Endothelial cell (in vitro differentiated cells): ENCODE measurements around the gene ITFG2. TPM values are rescaled to one million over a fixed set of nuclear protein-coding genes. Genes with fewer than 3 reads are reported as not detected.

Experiments
- DNase-seq: peaks from one replicate; pipeline ENCODE4 v3.0.0; 2021; ENCODE audit warnings: low spot score
- H3K27ac Mint-ChIP-seq: one replicate; pipeline ENCODE4 v1.8.0; 2021; ENCODE audit warnings: mixed read lengths, inconsistent platforms; ENCODE audit not compliant: unreplicated experiment
- H3K27me3 Mint-ChIP-seq: one replicate; pipeline ENCODE4 v1.8.0; 2021; ENCODE audit warnings: mild to moderate bottlenecking, moderate library complexity, mixed read lengths, inconsistent platforms; ENCODE audit not compliant: unreplicated experiment
- H3K36me3 Mint-ChIP-seq: one replicate; pipeline ENCODE4 v1.8.0; 2021; ENCODE audit warnings: mild to moderate bottlenecking, low read depth, mixed read lengths, inconsistent platforms; ENCODE audit not compliant: unreplicated experiment
- H3K4me1 Mint-ChIP-seq: one replicate; pipeline ENCODE4 v1.8.0; 2021; ENCODE audit warnings: mild to moderate bottlenecking, mixed read lengths, inconsistent platforms; ENCODE audit not compliant: unreplicated experiment
- H3K4me3 Mint-ChIP-seq: one replicate; pipeline ENCODE4 v1.8.0; 2021; ENCODE audit warnings: mild to moderate bottlenecking, mixed read lengths, inconsistent platforms; ENCODE audit not compliant: unreplicated experiment
- H3K9me3 Mint-ChIP-seq: one replicate; pipeline ENCODE4 v1.8.0; 2021; ENCODE audit warnings: mixed read lengths, inconsistent platforms; ENCODE audit not compliant: unreplicated experiment
- CTCF ChIP-seq: fragments of 200-600 bp; sonication (generic); IDR thresholded peaks from one replicate; pipeline ENCODE4 v1.5.0; 2021; ENCODE audit warnings: antibody characterized with exemption; ENCODE audit not compliant: unreplicated experiment
- total RNA-seq: library from RNA; stranded (reverse); fragmentation: NEBNext Ultra II Directional; extraction: Animal tissue kit (Norgen Biotek cat#: 25700); gene quantifications from one replicate; pipeline ENCODE4 v1.2.1, GENCODE V29; 2021; ENCODE audit not compliant: unreplicated experiment

Gene ITFG2
- total RNA-seq, 1 donor from 2014 or later: 16.3 TPM

GRCh38 chr12:2800046-2800570 is 12.4 kb upstream of the ITFG2 start:
- Mint-ChIP-seq H3K4me1 (peaks cover 13% of the 10 kb centered on the region), H3K36me3 (peaks cover 55% of the 10 kb centered on the region), H3K4me3 (no peak overlapping the region), H3K27ac (no peak overlapping the region), H3K9me3 (no peaks in the 10 kb centered on the region), H3K27me3 (peaks cover 6% of the 10 kb centered on the region)
- no peak for DNase-seq
- TF ChIP-seq CTCF: no peak

- Mint-ChIP-seq H3K27ac (no peak overlapping the region), H3K27me3 (peaks cover 7% of the 10 kb centered on the region), H3K4me3 (no peak overlapping the region), H3K4me1 (peaks cover 10% of the 10 kb centered on the region), H3K9me3 (no peaks in the 10 kb centered on the region), H3K36me3 (peaks cover 59% of the 10 kb centered on the region)
- TF ChIP-seq CTCF: no peak
- DNase-seq: no peak
These were observed 11.3 kb upstream of the ITFG2 start for GRCh38 chr12:2801044-2801783.

- Mint-ChIP-seq H3K27ac (no peak overlapping the region), H3K9me3 (no peaks in the 10 kb centered on the region), H3K27me3 (peaks cover 4% of the 10 kb centered on the region), H3K36me3 (peaks cover 45% of the 10 kb centered on the region), H3K4me1 (no peaks in the 10 kb centered on the region), H3K4me3 (no peak overlapping the region)
- no peak for DNase-seq
- no peak for TF ChIP-seq CTCF
These were observed 8.7 kb upstream of the ITFG2 start for GRCh38 chr12:2803635-2804392.

- H3K27me3 Mint-ChIP-seq: peaks cover 4% of the 10 kb centered on the region
- no peak overlapping the region for H3K4me3 Mint-ChIP-seq
- H3K27ac Mint-ChIP-seq: peak overlapping the region; percentile 51
- no peaks in the 10 kb centered on the region for H3K9me3 Mint-ChIP-seq
- no peak for DNase-seq
- no peaks in the 10 kb centered on the region for H3K4me1 Mint-ChIP-seq
- TF ChIP-seq CTCF: no peak
- peaks cover 37% of the 10 kb centered on the region for H3K36me3 Mint-ChIP-seq
These were observed 7.9 kb upstream of the ITFG2 start for GRCh38 chr12:2804393-2805142.
